GM21360 (cell line): ENCODE measurements around the gene ZSCAN5A.
"Not testable (repeated sequence)": the region's sequence is repeated elsewhere in the genome, so short reads cannot be mapped to it uniquely, and the experiment has no call there.

ENCODE experiments used
- ATAC-seq: cut with Tn5 transposase; IDR thresholded peaks from one replicate; pipeline ENCODE4 v1.9.1; 2021; ENCODE audit warnings: mild to moderate bottlenecking, moderate library complexity; ENCODE audit not compliant: unreplicated experiment

Gene ZSCAN5A

DNA sequence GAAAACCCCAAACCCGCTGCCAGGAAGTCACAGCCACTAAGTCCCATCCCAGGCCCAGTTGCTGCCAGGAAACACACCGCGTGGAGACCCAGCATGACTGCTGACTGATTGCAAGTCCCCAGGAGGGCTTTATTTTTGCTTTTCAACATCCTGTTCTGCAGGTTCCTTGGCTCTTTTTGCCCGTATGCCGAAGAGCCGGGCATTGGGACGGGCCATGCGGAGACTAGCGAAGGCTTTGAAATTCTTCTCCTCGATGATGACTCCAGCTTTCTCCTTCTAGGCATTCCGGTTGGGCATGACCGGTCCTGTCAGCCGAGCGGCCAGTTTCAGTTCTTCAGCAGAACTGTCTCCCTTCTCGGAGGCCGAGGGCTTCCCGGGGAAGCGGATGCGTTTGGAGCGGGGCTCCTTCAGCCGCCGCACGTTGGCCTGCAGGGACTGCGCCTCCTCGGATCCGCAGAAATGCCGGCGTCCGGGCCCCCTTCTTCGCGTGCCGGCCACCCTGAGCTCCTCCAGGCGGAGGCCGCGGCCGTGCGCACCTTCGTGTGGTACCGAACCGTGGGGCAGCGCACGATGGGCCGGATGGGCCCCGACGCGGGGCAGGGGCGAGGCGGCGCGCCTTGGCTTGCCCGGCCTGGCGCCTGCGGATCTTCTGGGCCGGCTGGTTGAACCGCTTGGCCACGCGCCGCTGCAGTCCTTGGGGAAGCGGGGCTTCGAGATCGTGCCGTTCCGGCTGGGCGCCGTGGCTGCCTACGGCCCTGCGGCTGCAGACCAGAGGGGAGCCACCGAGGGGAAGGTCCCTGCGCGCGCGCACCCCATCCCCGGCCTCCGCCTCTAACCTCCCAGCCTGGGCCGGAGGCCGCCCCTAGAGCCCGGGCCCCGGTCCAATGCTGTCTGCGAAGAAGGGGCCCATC lies 97.3 kb downstream of the ZSCAN5A start:
- no peak for ATAC-seq

DNA sequence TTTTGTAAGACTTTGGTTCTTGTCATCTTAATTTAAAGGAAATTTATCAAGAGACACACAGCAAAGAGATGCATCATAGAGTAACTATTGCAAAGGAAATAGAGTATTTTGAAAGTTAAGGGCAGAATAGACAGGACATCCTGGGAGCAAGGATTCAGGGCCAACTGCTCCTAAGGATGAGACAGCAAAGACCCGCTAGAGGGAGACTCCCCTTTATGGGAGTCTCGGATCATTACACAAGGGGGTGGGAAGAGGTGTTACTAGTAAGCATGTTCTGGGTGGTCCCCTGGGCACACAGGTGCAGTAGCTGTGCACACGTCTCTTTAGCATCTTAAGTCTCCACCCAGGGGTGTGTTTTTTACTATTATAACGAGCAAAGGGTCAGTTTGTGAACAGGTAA lies 102.9 kb downstream of the ZSCAN5A start:
- ATAC-seq = no peak

DNA sequence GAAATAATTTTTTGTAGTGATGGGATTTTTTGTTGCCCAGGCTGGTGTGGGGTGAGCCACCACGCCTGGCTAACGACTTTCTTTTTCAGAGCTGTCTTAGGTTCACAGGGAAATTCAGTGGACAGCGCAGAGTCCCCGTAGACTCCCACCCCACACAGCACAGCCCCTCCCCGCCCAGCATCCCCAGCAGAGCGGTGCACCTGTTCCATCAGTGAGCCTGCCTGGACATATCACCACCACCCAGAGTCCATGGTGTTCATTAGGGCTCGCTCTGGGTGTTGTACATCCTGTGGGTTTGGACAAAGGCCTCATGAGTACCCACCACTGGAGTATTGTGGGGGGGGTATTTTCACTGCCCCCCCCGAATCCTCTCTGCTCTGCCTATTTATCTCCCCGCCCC lies 104.6 kb downstream of the ZSCAN5A start:
- ATAC-seq = not testable (repeated sequence)

DNA sequence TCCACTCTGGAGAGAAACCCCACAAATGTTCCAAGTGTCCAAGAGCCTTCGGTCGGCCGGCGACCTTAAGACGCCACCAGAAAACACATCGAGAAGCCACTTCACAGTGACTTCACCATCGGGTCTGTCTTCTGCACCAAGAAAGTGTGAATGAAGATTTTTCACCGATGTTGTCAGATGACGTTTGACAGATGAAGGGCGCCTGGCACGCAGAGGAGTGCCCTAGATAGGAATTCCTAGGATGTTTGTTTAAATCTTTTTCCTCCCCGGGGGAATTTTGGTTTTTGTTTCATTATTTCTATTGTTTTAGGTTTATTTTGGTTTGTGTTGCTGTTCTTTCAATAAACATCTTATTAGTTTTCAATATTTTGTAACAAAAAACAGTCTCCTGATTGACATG lies 105.5 kb downstream of the ZSCAN5A start:
- ATAC-seq = no peak

DNA sequence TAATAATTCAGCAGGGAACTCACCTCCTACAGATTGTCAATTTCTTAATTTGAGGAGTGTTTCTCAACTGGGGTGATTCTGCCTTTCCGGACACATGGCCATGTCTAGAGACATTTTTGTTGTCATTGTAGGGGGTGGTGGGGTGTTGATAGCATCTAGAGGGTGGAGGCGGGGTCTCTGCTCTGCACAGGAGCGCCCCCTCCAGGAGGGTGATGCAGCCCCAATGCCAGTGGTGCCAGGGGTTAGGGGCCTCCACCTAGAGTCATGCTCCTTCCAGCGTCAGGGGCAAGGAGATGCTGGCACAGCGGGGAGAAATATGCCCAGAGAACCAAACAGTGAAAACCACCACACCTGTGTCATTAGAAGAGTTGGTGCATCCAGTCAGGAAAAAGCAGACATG lies 107.1 kb downstream of the ZSCAN5A start:
- not testable (repeated sequence) for ATAC-seq

DNA sequence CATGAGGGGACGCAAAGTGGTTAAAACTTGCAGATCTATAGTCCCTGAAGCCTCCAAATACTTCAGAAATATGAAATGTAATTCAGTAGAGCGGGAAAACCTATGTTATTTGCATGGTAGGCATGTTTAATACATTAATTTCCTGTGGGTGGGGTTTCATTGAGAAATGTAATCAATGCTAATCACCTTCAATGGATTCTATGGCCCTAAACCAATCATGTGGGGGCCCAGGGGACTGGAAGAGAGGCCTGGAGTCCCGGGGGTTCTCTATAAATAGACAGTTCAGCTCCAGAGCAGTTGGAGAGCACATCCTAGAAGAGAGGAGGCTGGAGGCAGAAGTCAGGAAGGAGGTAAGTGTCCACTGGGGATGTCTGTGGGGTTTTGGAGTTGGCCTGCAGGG lies 112.7 kb downstream of the ZSCAN5A start, which contains the start of gene ZSCAN5C:
Gene ZSCAN5C (plus strand): TSS at position 301 of the 400 bp plus-strand sequence. CDS start 3,641 bp downstream, outside the sequence.
- ATAC-seq = no peak

DNA sequence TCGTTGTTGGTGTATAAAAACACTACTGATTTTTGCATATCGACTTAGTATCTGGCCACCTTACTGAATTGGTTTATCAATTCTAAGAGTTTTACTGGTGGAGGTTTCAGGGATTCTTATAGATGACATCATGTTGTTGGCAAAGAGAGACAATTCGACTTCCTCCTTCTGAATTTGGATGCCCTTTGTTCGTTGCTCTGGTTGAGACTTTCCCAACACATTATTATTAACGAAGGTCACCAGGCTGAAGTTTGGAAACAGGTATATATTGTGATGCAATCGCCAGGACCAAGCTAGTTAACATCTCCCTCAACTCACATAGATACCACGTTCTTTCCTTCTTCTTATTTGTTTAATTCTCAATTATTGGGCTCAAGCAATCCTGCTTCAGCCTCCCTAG lies 115.0 kb downstream of the ZSCAN5A start:
- ATAC-seq = no peak

DNA sequence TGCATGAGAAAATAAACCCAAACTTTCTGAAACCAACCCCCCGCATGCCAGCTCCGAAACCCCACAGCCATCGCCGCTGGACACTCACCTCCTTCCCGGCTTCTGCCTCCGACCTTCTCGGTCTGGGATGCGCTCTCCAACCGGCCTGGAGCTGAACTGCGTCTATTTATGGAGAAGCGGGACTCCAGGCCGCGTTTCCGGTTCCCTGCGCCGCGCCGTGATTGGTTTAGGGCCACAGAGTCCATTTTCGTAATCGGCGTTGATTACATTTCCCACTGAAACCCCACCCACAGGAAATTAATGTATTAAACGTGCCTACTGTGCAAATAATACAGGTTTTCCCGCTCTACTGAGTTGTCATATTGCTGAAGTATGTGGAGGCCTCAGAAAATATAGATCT lies 117.0 kb downstream of the ZSCAN5A start, which contains the start of gene ZSCAN5B:
Gene ZSCAN5B (minus strand): TSS at position 138 of the 400 bp plus-strand sequence. CDS start 4,731 bp downstream, outside the sequence.
- not testable (repeated sequence) for ATAC-seq

DNA sequence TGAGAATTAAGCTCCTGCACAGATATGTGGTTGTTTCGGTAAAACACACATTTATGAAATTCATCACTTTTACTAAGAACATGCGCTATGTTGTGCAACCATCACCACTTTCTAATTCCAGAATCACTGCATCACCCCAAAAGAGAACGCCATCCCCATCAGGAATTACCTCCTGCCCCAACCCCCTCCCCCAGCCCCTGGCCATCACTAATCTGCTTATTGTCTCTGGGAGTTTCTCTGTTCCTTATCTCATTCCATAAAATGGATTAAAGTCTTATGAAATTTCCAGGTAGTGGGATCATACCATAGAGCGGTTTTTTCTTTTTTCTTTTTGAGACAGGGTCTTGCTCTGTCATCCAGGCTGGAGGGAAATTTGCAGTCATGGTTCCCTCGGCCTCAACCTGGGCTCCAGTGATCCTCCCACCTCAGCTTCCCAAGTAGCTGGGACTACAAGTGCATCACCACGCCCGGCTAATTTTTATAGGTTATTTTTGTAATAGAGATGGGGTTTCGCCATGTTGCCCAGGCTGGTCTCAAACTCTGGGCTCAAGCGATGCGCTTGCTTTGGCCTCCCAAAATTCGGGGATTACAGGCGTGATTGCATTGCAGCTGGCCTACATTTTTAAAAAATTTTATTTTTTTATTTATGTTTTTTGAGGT lies 120.5 kb downstream of the ZSCAN5A start:
- ATAC-seq = no peak

DNA sequence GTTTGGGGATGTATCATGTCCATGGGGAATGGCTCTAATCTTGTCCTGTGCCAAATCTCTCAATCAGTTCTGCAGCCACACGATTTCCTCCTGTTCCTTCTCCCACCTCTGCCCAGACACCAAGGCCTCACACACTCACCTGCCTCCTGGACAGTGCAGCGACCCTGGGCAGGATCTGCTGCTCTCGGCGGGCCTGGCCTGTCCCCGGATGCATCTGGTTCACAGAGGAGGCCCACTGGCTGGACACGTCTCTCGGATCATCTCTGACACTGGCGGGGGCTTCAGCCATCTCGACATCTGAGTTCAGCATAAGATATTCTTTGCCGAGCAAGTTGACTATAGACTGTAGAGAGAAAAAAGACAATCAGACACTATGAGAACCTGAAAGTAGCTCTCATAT lies 122.9 kb downstream of the ZSCAN5A start:
- no peak for ATAC-seq

DNA sequence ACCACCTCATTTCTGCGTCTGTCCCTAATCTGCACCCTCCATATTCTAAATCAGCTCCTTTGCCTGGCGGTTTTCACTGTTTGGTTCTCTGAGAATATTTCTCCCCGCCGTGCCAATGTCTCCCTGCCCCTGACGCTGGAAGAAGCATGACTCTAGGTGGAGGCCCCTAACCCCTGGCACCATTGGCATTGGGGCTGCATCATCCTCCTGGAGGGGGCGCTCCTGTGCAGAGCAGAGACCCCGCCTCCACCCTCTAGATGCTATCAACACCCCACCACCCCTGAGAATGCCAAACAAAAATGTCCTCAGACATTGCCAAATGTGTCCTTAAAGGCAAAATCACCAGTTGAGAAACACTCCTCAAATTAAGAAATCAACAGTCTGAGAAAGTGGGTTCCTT lies 123.5 kb downstream of the ZSCAN5A start:
- ATAC-seq = no peak

DNA sequence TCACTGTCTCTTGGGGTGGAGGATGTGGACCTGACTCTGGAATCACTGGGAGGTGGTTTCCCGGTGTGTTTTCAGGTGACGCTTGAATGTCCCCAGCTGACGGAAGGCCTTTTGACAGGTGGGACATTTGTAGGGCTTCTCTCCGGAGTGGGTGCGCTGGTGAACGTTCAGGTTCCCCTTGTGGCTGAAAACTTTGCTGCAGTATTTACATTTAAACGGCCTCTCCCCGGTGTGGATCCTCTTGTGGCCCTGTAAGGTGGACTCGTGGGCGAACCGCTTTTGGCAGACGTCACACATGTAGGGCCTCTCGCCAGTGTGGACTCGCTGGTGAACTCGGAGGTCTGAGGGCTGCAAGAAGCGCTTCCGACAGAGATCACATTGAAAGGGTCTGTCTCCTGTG lies 124.9 kb downstream of the ZSCAN5A start:
- ATAC-seq = no peak

DNA sequence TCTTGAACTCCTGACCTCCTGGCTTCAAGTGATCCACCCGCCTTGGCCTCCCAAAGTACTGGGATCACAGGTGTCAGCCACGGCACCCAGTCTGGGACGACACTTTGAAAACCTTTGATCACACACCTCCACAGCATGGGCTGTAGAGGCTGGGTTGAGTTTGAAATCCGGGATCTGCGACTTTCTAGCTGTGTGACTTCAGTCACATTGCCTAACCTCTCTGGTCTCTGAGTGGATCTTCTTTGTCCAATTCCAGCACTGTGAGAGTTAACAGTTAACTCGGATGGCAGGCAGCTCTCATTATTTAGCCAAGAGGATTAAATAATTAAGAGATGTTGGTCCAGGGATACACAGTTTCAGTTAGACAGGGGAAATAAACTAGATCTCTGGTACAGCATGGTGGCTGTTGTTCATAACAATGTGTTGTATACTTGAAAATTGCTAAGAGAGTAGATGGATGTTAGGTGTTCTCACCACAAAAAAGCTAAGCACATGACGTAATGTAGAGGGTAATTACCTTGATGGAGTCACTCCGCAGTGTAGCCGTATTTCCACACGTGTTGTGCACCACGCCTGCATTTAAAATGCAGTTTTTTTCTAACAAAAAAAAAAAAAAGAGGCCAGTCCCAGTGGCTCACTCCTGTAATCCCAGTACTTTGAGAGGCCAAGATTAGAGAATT lies 136.9 kb downstream of the ZSCAN5A start:
- ATAC-seq = no peak

DNA sequence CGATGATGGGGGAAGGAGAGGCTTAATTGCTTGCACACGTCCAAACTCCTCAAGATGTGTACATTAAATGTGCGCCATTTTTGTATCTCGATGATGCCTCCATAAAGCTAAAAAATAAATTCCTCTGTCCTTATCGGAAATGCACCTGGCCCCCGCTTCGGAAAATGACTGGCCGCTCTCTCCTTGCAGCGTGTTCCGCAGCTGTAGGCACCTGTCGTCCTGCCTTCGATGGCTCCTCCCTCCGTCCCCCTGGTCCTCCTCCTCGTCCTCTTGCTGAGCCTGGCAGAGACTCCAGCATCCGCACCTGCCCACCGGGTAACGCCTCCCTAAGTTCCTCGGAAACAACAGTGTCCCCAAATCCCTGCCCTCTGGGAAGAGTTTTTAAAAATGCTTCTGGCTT lies 137.8 kb downstream of the ZSCAN5A start:
- no peak for ATAC-seq

DNA sequence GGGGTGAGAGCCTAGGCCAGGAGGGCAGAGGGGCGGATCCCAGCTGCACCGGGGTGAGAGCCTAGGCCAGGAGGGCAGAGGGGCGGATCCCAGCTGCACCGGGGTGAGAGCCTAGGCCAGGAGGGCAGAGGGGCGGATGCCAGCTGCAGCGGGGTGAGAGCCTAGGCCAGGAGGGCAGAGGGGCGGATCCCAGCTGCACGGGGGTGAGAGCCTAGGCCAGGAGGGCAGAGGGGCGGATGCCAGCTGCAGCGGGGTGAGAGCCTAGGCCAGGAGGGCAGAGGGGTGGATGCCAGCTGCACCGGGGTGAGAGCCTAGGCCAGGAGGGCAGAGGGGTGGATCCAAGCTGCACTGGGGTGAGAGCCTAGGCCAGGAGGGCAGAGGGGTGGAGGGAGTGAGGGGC lies 138.3 kb downstream of the ZSCAN5A start:
- ATAC-seq = not testable (repeated sequence)

DNA sequence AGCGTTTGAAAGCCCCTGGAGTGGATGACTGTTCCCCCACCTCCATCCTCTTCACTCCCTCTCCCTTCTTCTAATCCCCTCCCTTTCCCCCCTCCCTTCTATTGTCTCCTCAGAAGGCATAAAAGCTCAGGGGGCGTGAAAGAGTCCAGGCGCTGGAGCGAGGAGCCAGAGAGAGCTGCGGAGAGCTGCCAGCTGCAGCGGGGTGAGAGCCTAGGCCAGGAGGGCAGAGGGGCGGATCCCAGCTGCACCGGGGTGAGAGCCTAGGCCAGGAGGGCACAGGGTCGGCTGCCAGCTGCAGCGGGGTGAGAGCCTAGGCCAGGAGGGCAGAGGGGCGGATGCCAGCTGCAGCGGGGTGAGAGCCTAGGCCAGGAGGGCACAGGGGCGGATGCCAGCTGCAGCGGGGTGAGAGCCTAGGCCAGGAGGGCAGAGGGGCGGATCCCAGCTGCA lies 138.8 kb downstream of the ZSCAN5A start, which contains the start of gene GALP:
Gene GALP (plus strand): TSS at position 148 of the 447 bp plus-strand sequence. CDS start 1,101 bp downstream, outside the sequence.
- ATAC-seq = not testable (repeated sequence)

DNA sequence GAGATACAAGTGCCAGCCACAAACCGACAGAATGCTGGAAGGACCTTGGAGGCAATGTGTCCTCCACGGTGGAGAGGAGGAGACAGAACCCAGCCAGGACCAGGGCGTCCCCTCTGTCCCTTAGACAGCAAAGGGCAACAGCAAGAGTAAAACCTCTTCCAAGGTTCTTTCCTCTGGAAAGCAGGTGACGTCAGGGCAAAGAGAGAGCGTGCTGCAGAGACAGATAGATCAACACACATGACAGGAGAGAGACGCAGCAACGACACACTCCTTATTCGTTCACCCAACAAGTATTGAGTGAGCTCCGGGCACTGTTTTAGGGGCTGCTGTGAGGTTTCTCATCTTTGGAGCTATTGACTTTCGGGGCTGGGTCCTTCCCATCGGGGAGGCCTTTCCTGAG lies 140.1 kb downstream of the ZSCAN5A start:
- ATAC-seq = no peak

DNA sequence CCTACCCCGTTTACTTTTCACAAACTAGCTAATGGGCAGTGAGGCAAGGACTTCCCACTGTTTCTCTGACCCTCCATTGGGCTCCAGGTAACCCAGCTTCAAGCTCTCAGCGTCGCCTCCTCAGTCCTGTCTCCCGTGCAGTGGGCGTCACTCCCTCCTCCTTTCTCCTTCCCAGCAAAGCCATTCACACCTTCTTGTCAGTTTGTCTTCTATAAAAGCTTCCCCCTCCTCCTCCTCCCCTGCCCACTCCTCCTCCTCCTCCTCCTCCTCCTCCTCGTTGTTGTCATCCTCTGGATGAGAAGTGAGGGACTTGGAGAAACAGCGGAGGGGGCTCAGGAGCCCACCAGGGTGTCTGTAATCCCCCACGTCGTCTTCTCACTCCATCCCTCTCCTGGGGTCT lies 140.6 kb downstream of the ZSCAN5A start:
- ATAC-seq = no peak
